Medulla oblongata (tissue), 1 donor: ENCODE results near the gene JUN.
A peak's percentile ranks its signal among the peaks of the same experiment; 100 is the strongest.
"Not testable (repeated sequence)": the region's sequence is repeated elsewhere in the genome, so short reads cannot be mapped to it uniquely, and the experiment has no call there.

ENCODE experiments used
- DNase-seq: peaks from one replicate; pipeline ENCODE4 v3.0.0-alpha.2; 2015; ENCODE audit errors: extremely low spot score

The JUN gene

DNA sequence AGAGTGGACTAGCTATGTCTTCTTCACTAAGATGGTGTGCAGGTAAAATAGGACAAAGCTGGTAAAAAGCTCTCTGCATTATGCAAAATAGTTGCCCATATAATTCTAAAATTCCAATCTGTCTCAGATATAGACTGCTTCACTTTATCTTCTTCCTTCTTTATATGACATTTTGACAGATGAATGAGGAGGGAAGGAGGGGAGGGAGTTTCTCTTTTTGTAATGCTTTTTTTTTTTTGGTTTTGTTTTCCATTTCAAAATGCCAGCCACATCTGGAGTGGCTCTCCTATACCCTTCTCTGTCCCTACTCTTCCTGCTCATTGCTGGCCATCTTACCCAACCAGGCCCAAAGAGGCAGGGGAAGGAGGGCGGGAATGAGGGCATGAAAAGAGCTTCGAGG is 24.2 kb upstream of the JUN start:
- no peak for DNase-seq

DNA sequence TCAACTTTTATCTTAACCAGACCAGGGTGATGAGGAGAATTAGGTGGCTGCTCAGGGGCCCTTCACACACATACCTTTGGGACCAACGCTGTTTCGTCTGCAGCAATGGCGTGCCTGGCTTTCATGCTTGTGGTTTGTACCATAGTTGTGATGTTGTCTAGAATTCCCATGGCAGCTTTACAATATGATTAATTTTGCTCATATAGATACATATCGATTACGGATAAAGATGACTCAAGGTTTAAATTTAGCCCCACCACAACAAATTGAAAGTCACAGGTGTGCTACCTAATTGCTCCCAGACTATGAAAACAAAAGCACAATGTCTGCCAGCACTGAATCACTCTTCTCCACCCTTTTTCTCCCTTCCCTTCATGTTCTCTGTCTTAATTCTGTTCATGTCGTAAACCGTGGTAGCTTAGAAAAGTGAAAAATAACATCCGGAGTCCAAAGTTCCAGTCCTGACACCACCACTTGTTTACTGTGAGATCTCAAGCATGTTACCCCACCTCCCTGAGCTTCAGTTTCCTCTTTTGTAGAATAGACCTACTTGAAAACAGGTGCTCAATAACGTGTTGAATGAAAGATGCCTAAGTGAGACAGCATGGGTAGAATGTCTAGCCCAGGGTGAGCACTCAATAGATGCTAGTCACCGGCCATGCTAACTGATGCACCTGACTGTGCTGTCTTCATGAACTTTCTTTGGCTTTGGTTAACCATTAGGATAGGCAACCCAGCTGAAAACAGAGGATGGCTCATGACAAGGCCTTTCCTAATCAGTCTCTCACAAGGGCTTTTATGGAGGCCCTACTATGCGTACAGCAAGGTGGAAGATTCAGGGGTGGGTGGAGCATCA is 22.1 kb upstream of the JUN start:
- no peak for DNase-seq

DNA sequence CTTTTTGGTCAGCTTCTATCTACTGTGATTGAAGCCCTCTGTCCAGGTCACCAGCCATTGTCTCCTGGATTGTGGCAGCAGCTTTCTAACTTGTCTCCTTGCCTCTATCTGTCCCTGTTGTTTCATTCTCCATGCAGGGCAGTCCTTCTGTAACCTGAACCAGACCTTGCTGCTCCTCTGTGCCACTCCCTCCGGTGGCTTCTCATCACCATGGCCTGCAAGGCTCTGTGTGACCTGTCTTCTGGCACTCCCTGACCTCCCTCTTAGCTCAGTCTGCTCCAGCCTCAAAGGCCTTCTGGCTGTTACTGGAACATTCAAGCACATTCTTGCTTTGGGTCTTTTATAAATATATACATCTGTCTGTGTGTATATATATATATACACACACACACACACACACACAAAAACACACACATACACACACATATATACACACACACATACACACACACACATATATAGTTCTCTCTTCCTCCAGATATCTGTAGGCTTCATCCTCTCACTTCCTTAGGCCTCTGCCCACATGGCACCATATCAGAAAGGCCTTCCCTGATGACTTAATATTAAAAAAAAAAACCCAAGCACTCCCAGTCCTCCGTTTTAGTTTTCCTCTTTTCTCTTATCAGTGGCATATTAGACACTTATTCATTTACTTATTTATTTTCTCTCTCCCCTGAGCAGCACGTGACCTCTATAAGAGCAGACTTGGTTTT is 21.2 kb upstream of the JUN start:
- no peak for DNase-seq

DNA sequence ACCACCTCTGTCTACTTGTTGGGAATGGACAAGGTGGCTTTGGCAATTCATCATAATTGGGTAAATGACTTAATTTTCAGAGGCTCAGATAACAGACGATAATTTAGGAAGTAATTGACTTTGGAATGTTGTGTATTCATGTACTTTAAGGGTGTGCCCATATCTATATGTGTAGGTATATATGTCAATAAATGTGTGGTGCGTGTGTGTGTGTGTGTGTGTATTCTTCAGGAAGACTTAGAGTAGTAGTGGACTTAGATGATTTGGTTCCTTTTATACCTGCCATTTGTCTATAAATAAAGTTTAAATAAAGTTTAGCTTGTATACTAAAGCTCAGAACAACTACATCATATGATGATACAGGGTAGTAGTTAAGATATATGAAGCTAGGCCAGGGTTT is 20.0 kb upstream of the JUN start:
- no peak for DNase-seq

DNA sequence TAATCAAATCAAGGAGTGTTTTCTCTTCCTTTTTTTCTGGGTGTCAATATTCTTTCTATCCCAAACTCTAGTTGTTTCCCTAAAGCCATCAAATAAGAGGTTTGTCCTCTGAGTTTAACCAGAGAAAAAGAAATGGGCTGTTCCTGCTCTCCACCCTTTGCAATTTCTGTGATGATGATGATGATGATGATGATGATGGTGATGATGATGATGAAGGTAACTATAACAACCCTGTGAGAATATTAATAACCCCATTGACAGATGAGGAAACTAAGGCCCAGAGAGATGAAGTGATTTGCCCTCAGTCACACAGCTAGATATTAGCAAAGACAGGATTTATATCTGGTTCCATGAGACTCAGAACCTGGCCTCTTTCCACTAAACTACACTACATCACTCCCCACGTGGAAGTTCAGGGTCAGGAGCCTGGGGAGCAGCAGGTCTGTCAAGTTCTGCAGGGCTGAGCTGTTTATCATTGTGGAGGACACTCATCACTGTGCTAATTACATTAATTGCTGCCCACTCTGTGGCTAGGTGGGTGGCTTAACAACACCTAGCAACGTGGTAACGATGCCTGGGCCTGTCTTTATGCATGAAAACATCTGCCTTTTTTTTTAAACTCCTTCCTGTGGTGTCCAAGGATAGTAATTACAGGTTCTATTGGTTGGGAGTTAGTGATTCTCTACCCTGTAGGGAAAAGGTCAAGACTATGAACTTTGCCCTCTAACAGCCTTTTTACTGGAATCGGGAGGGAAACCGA is 19.0 kb upstream of the JUN start:
- DNase-seq: no peak

DNA sequence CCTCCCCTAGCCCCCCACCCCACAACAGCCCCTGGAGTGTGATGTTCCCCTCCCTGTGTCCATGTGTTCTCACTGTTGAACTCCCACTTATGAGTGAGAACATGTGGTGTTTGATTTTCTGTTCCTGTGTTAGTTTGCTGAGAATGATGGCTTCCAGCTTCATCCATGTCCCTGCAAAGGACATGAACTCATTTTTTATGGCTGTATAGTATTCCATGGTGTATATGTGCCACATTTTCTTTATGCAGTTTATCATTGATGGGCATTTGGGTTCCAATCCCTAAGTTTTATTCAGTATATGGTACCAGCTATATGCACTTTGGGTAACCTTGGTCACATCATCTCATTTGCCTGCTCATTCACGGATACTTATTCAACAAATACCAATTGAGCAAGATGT is 17.4 kb upstream of the JUN start:
- not testable (repeated sequence) for DNase-seq

DNA sequence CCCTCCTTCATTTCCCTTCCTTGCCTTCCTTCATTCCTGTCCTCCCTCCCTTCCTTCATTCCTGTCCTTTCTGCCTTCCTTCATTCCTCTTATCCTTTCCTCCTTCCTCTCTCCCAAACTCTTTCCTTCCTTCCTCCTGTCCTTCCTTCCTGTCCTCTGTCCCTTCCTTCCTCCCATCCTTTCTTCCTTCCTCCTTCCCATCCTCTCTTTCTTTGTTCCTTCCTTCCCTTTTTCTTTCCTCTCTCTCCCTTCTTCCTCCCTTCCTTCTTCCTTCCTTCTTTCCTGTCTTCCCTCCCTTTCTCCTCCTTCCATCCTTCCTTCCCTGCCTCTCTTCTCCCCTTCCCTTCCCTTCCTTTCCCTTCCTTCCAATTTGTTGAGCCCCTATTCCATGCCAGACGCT is 15.8 kb upstream of the JUN start:
- no peak for DNase-seq

DNA sequence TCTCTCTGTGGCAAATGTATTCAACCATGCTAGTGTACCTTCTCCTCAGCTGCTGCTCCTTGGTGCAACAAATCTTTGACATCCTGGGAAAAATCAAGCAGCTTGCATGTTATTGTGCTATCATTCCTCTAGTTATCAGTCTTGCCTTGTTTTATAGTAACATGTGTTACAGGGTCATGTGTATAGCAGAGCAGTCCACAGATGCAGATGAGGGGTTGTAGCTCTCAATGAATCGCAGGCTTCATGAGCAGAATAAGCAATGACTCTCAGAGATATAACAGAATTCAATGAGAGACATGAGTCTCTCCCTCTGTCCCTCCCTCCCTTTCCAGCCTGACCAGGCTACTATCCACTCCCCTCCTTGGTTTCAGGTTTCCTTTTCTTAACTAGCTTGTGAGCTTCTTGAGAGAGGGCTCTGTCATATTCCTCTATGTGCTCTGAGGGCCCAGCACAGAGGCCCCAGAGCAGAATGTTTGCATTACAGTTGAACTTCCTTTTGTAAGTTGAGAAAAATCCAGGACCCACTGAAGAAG is 15.1 kb upstream of the JUN start:
- DNase-seq: no peak

DNA sequence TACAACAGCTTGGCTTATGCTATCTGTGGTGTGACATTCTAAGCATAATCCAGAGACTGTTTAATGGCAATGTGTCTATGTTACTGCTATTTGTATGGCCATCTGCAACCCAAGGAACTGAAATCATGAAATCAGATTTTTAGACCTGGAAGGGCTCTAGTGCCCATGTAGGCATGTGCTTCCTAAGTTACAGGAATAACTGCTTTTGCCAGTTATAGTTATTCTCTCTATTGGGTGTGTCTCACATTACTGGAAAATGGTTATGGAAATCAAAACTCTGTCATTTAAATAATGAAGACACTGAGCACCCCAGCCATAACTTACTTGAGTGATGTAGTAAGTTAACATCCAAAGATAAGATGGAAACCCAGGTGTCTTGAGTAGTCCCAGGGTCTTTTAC is 12.6 kb upstream of the JUN start:
- DNase-seq: no peak

DNA sequence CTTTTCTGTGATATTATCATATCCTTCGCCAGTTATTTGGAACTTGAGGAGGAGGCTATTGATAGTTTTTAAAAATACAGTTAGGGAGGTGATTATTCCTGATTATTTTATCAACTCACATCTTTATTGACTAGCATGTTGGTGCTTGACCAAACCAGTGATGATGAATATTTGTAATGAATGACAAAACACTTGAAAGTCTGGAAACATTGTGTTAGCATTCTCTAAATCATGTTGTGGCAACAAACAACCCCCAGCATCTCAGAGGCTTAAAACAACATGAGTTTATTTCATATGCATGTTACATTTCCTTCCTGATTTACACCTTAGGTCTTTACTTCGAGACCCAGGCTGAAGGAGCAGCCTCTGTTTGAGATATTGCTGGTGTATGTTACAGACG is 10.7 kb upstream of the JUN start:
- no peak for DNase-seq

DNA sequence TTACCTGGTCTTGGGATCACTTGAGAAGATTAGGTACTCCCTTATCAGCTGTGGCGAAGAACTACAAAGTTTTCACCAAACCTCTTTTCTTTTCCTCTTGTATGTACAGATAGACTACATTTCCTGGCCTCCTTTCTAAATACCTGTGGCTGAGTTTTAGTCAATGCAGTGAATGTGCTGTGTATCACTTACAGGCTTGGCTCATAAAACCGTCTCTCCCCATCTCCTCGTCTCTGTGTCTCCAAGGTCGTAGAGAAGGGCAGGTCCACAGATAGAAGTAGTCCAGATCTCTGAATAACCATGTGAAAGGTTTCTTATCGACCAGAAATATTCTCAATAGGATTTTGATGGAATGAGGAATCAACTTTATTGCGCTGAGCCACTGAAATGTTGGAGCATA is 9.0 kb upstream of the JUN start:
- DNase-seq: no peak

DNA sequence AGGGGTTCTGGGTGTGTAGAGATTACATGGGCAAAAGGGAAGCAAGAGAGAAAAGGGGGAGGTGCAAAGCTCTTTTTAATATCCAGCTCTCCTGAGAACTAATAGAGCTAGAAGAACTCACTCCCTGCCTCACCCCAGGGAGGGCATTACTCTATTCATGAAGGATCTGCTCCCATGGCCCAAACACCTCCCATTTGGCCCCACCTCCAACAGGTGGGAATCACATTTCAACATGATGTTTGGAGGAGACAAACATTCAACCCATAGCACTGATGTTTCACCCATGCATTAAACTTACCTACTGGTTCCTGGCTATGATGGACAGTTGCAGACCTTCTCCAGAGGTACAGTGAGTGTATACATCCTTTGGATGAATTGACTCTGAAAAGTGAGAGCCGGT is 7.3 kb upstream of the JUN start:
- no peak for DNase-seq

DNA sequence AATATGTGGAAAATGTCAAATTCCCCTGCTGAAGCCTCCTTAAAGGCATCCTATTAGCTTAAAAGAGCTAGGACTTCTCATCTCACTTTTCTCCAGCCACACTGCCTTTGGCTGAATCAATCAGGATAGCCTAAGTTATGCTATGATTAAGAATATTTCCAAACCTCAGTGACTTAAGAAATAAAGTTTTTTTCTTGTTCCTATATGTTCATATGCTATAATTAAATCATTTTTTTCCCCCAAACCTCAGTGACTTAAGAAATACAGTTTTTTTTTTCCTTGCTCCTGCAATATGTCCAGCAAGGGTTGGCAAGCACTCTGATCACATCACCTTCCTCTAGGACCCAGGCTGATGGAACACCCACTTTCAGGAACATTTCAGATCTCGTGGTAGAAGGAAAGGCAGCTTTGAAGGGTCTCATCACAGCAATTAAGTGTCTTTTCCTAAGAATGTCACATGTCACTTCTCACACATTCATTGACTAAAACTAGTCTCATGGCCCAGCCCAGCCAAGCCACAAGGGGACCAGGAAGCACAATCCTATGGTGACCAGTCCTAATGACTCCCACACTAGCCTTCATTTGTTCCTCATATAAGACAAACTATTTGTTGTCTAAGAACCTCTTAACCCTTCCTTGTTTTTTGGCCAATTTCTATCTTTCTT is 6.3 kb upstream of the JUN start:
- no peak for DNase-seq

DNA sequence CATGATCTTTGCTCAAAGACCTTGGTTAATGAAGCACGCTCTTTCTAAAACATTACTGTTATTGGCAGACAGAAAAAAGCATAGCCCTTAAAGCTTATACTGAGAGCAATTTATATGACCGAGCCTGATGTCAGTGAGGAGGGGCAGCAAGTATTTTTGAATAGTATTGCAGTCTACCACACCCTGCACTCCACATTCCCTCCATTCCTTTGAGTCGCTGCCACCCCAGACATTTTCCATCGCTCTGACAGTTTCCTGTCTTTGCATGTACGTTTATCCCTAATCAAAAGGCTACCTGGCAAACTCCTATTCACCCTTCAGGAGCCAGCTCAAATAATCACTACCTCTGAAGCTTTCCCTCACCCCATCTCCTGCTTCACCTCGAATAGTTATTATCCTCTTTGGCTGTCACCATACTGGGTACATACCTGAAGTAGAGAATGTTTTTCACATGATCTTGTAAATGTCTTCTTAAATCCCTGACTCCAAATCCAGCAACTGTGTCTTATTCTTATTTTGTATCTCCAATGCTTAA is 5.5 kb upstream of the JUN start:
- no peak for DNase-seq

DNA sequence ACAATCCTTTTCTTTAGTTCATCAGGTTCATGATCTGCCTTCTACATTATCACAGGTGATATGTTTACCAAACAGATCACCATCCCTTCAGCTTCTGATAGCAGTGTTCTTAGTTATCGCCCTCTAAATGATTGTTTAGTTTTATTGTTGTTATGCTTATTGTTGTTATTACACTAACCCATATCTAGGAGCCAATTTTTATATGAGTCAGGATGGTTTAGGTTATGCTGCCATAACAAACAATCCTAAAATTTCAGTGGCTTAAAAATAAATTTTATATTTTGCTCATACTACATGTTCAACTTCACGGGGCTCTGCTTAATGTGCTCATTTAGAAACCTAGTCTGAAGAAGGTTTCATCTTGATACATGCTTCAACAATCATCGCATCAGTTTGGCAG is 4.4 kb upstream of the JUN start:
- DNase-seq: no peak

DNA sequence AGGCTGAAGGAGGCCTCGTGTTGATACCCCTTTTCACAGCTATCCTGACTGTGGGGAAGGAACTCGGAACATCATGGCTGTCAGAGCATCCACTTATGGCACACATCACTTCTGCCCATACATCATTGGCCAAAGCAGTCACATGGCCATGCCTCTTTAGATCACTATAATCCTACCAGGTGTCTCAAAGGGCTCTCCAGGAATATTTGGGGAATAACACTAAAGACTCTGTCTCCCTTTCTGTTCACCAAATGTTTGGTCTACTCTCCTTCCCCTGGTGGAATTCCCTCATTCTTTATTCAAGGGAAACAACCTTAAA is 3.0 kb upstream of the JUN start:
- no peak for DNase-seq

DNA sequence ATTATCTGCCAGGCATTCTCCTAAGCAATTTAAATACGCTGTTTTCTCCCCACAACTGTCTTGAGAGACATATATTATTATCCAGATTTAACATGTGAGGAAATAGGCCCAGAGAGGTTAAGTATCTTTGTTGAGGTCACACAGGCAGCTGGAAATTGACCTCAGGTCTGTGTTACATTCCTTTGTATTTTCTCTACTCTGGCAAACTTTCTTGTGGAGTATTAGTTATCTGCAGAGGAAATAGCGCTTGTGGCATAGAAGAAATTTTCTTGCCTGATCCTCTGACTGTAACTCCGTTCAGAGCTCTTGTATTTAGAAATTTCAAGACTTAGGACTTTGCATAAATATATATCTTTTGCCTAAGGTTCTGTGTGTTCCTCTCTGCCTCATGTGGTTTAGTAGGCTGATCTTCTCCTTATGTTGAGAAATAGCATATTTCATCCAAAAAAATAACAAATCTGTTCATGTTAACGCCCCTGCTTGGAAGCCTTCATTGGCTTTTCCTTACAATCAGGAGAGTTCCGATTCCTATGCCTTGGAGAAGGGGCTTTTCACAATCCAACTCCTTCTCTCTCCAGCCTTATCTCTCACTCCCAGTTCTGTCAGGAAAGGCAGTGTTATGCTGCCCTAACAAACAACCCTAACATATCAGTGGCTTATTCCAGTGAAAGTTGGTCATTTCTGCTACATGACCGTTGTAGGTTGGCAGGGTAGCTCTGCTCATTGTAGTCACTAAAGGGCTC is 2.5 kb upstream of the JUN start:
- DNase-seq: no peak

DNA sequence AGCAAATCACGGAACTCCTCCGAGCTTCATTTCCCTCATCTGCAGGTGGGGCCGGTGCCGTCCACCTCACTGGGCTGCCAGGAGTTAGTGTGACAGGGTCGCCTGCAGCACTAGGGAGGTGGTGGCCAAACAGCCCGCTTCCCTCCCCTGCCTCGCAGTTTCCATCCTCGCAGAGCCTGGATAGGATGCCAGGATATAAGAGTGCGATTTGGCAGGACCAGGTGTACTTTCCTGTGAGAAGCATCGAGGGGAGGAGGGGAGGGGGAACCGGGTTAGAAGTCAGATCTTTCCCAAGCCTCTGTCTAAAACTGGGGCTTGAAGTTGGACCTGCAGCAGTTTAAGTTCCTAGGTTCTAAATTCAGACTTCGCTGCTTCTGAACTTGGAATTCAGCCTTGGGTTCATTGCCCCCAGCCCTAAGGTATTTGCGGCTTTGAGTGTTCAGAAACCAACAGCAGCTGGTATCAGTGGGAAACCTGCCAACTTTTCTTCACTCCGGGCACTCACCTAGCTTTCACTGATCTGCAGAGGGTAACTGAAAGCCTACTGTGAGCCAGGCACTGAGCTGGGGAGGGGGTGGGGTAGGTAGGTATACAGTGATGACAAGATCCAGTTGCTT is 1.7 kb upstream of the JUN start:
- peak; percentile 53 for DNase-seq

DNA sequence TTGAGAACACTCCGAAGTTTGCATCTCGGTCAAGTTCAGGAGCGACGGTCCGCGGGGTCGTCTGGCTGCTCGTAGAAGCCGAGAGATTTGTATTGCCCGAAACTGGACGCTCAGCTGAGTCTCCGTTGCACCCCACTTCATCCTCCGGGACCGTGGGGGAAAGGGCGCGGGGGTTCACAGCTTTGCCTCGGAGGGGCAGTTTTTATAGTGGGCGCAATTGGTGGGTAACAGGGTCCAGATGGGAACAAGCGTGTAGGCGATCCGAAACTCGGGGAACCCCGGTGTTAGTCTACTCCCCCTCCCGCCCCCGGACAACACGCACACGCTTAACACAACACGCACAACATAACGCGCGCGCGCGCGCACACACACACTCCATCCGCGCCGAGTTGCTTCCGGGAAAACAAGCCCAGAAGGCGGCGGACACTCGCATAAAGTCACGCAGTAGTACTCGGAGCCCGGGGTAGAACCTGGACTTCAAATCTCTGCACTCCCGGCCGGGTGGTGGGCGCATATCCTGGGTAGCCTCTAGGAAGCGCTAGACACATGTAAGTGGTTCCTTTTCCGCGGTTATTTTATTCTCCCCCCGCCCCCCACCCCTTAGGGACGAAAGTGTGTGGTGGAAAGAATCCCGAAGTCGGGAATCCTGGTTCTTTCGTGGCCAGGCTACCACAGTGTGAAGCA is 1.1 kb upstream of the JUN start:
- DNase-seq: peak; percentile 92
